ENCODE data around the gene CELA2B. TPM values are rescaled to one million over a fixed set of nuclear protein-coding genes. Genes with fewer than 3 reads are reported as not detected.

CELA2B gene
- total and polyA plus RNA-seq, 8 donors = 0.63 to 1.7 (median 0.98) TPM; not detected in 1

DNA sequence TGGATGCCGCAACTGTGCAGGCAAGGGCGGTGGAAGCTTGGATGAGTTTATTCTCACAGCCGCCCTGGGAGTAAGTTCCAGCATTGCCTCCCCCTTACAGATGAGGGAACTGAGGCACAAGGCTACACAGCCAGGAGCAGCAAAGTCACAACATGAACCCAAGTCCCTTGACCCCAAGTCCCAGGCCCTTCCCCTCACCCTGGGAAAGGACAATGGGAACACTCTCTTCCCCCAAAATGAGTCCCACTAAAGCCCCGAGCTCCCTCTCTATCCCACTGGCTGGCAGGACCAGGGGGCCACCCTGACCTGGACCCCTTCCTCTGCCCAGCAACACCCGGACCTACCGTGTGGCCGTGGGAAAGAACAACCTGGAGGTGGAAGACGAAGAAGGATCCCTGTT is 33.8 kb upstream of the CELA2B start:
- Histone ChIP-seq H3K4me3 (no peak overlapping the region), H3K9me3 (no peaks in the 10 kb centered on the region), H3K27ac (no peak overlapping the region), H3K27me3 (peaks cover 0 to 5% of the 10 kb centered on the region in 2 donors), H3K36me3 (no peaks in the 10 kb centered on the region), H3K4me1 (no peaks in the 10 kb centered on the region)
- no peak for ATAC-seq
- intact Hi-C loops (cut with DNase I) = no loop called here
- DNase-seq = no peak
- no peak for TF ChIP-seq CTCF (IDR thresholded peaks at IDR 0.05)

GRCh38 chr1:15442759-15443158 is 33.1 kb upstream of the CELA2B start:
- H3K9me3 ChIP-seq = no peaks in the 10 kb centered on the region
- no peak for ATAC-seq
- no peak overlapping the region for H3K4me3 ChIP-seq
- H3K36me3 ChIP-seq = no peaks in the 10 kb centered on the region
- TF ChIP-seq CTCF (IDR thresholded peaks at IDR 0.05) = no peak
- intact Hi-C loops (cut with DNase I) = no loop called here
- peaks cover 0 to 11% of the 10 kb centered on the region in 2 donors for H3K27me3 ChIP-seq
- no peaks in the 10 kb centered on the region for H3K4me1 ChIP-seq
- DNase-seq = no peak
- no peak overlapping the region for H3K27ac ChIP-seq

DNA sequence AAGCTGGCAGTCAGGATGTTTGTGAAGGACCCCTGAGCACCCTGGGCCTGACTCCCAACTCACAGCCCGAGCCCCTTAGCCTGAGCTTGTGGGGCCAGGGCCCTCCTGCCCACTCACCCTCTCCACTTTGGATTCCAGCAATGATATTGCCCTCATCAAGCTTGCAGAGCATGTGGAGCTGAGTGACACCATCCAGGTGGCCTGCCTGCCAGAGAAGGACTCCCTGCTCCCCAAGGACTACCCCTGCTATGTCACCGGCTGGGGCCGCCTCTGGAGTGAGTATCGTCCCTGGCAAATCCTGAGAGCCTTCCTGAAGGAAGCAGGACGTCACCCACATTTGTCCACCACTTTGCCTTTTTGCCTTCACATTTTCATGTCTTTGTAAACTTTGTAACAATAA is 32.6 kb upstream of the CELA2B start:
- Histone ChIP-seq H3K4me3 (no peak overlapping the region), H3K27me3 (peaks cover 0 to 12% of the 10 kb centered on the region in 2 donors), H3K9me3 (no peaks in the 10 kb centered on the region), H3K36me3 (no peaks in the 10 kb centered on the region), H3K4me1 (no peaks in the 10 kb centered on the region), H3K27ac (no peak overlapping the region)
- DNase-seq (peak in 1 of 4 donors; percentile 68), ATAC-seq (no peak)
- intact Hi-C loops (cut with DNase I) = no loop called here
- no peak for TF ChIP-seq CTCF (IDR thresholded peaks at IDR 0.05)

GRCh38 chr1:15444468-15445389 is 31.2 kb upstream of the CELA2B start:
- H3K4me3 ChIP-seq = no peak overlapping the region
- ATAC-seq (no peak), DNase-seq (peak in 1 of 4 donors; percentile 25)
- intact Hi-C loops (cut with DNase I) = no loop called here
- H3K27me3 ChIP-seq = peaks cover 0 to 12% of the 10 kb centered on the region in 2 donors
- H3K27ac ChIP-seq = no peak overlapping the region
- H3K4me1 ChIP-seq = no peaks in the 10 kb centered on the region
- TF ChIP-seq CTCF (IDR thresholded peaks at IDR 0.05) = no peak
- H3K9me3 ChIP-seq = no peaks in the 10 kb centered on the region
- H3K36me3 ChIP-seq = no peaks in the 10 kb centered on the region

- Histone ChIP-seq H3K36me3 (no peaks in the 10 kb centered on the region), H3K27ac (no peak overlapping the region), H3K9me3 (no peaks in the 10 kb centered on the region), H3K4me3 (no peak overlapping the region), H3K27me3 (peaks cover 0 to 12% of the 10 kb centered on the region in 2 donors), H3K4me1 (no peaks in the 10 kb centered on the region)
- no peak for ATAC-seq
- peak in 1 of 4 donors; percentile 59 for DNase-seq
- intact Hi-C loops (cut with DNase I) = no loop called here
- TF ChIP-seq CTCF (IDR thresholded peaks at IDR 0.05) = no peak
Measured at GRCh38 chr1:15445390-15446122, 30.3 kb upstream of the CELA2B start.
